ENCODE data around the gene TRIM43B. TPM values are rescaled to one million over a fixed set of nuclear protein-coding genes. Genes with fewer than 3 reads are reported as not detected.

TRIM43B gene
- total RNA-seq, 4 donors from 2014 or later, result not detected

Small RNA genes within 50 kb of the gene (small RNA-seq; reads per million reads assigned to genes)
- 0 reads per million in 4 donors for gene AC009237.11
- gene AC133104.2, result 0 reads per million in 4 donors

Other genes with a start within 250 kb of the TRIM43B start
- gene PROM2, start 210.3 kb downstream of the TRIM43B start, total RNA-seq, result 100 to 1,000 TPM in 1 of 4 donors, 10 to 100 TPM in 3; 59.7 to 184 (median 83.5) TPM
- 1 to 10 TPM in 3 of 4 donors, under 1 TPM in 1; 0.15 to 7.4 (median 2.3) TPM for gene KCNIP3, start 187.4 kb downstream of the TRIM43B start, total RNA-seq
- gene FAHD2A, start 82.0 kb downstream of the TRIM43B start, total RNA-seq, result 10 to 100 TPM in 2 of 4 donors, 1 to 10 TPM in 2; 8.1 to 18.1 (median 13.7) TPM
- not detected for gene TRIM43, start 107.2 kb upstream of the TRIM43B start, total RNA-seq

Data from esophagus squamous epithelium (tissue), 4 donors.